IMR-90 (cell line): Measurements from ENCODE around the gene TLR10. TPM values are rescaled to one million over a fixed set of nuclear protein-coding genes. Genes with fewer than 3 reads are reported as not detected.

Source experiments
- ATAC-seq: fragments of 200-7000 bp; cut with Tn5 transposase; 2 replicates; pipeline ENCODE4 v1.9.1; 2020; ENCODE audit warnings: low read depth, mild to moderate bottlenecking, moderate library complexity
- BruUV-seq: library from RNA; stranded (reverse); fragments of 400-500 nt; replicated peaks from 2 replicates; lab custom pipeline; 2021; lab: Mats Ljungman, UMichigan
- CTCF ChIA-PET: fragments of 300-600 bp; formaldehyde crosslinking; extraction: SDS; loops from one replicate; lab custom pipeline; 2021; ENCODE audit warnings: antibody characterized with exemption; lab: Yijun Ruan, JAX
- POLR2A ChIA-PET: fragments of 300-600 bp; sonication (Branson Sonifier 250); formaldehyde crosslinking; loops from one replicate; lab custom pipeline; 2022; ENCODE audit warnings: antibody characterized with exemption; ENCODE audit not compliant: unreplicated experiment; lab: Charles Lee
- DNase-seq: peaks from one replicate; pipeline ENCODE4 v3.0.0; 2013
- H2AFZ ChIP-seq: replicated peaks from 2 replicates; pipeline ENCODE3; 2013; ENCODE audit warnings: low read length, mild to moderate bottlenecking; ENCODE audit not compliant: poor library complexity
- H2AK5ac ChIP-seq: 2 replicates; pipeline ENCODE4 v1.6.1; 2013; ENCODE audit warnings: low read depth, low read length, inconsistent platforms
- H2AK9ac ChIP-seq: replicated peaks from 2 replicates; pipeline ENCODE3; 2013; ENCODE audit warnings: mild to moderate bottlenecking, low read depth, low read length, moderate library complexity; ENCODE audit not compliant: poor library complexity
- H2BK120ac ChIP-seq: 2 replicates; pipeline ENCODE4 v1.6.1; 2013; ENCODE audit warnings: low read depth, low read length, inconsistent platforms
- H2BK15ac ChIP-seq: 3 replicates; pipeline ENCODE4 v1.6.1; 2013; ENCODE audit warnings: low read depth, low read length, inconsistent platforms
- H2BK20ac ChIP-seq: 2 replicates; pipeline ENCODE4 v1.6.1; 2013; ENCODE audit warnings: low read depth, mild to moderate bottlenecking, inconsistent platforms, low read length, moderate library complexity
- H2BK5ac ChIP-seq: 2 replicates; pipeline ENCODE4 v1.6.1; 2013; ENCODE audit warnings: mild to moderate bottlenecking, low read depth, low read length, inconsistent platforms; ENCODE audit not compliant: poor library complexity, severe bottlenecking
- H3K14ac ChIP-seq: replicated peaks from 2 replicates; pipeline ENCODE4 v1.6.1; 2013; ENCODE audit warnings: low read depth, low read length, inconsistent platforms
- H3K18ac ChIP-seq: 2 replicates; pipeline ENCODE4 v1.6.1; 2013; ENCODE audit warnings: low read depth, low read length, control low read depth
- H3K23ac ChIP-seq: 2 replicates; pipeline ENCODE4 v1.6.1; 2013; ENCODE audit warnings: low read depth, low read length, inconsistent platforms
- H3K27ac ChIP-seq: 2 replicates; pipeline ENCODE4 v1.5.1; 2013; ENCODE audit warnings: mild to moderate bottlenecking, control low read depth, low read length; ENCODE audit not compliant: insufficient read depth
- H3K27me3 ChIP-seq: 2 replicates; pipeline ENCODE4 v1.6.1; 2013; ENCODE audit warnings: low read length; ENCODE audit not compliant: control insufficient read depth, insufficient read depth
- H3K36me3 ChIP-seq: 2 replicates; pipeline ENCODE4 v1.6.1; 2013; ENCODE audit warnings: low read length, mixed read lengths; ENCODE audit not compliant: control insufficient read depth, insufficient read depth
- H3K4ac ChIP-seq: 2 replicates; pipeline ENCODE4 v1.6.1; 2013; ENCODE audit warnings: low read depth, low read length, inconsistent platforms
- H3K4me1 ChIP-seq: 2 replicates; pipeline ENCODE4 v1.6.1; 2013; ENCODE audit warnings: low read length, mixed read lengths; ENCODE audit not compliant: control insufficient read depth, insufficient read depth
- H3K4me2 ChIP-seq: 2 replicates; pipeline ENCODE4 v1.6.1; 2013; ENCODE audit warnings: low read depth, mild to moderate bottlenecking, control low read depth, low read length, moderate library complexity
- H3K4me3 ChIP-seq: 2 replicates; pipeline ENCODE4 v1.5.1; 2013; ENCODE audit warnings: low read depth, mild to moderate bottlenecking, control low read depth, low read length, moderate library complexity; ENCODE audit not compliant: insufficient read depth
- H3K56ac ChIP-seq: 2 replicates; pipeline ENCODE4 v1.6.1; 2013; ENCODE audit warnings: low read length, inconsistent platforms; ENCODE audit not compliant: insufficient read depth; ENCODE audit errors: extremely low read depth
- H3K79me1 ChIP-seq, 2 experiments: 2 replicates each; pipeline ENCODE4 v1.6.1; 2013; ENCODE audit warnings: low read length in 2 of 2, inconsistent platforms in 1 of 2, low read depth in 1 of 2
- H3K9ac ChIP-seq: 2 replicates; pipeline ENCODE4 v1.6.1; 2013; ENCODE audit warnings: low read depth, low read length, control low read depth
- H3K9me1 ChIP-seq: 2 replicates; pipeline ENCODE4 v1.6.1; 2013; ENCODE audit warnings: low read length, inconsistent platforms; ENCODE audit not compliant: insufficient read depth
- H3K9me3 ChIP-seq: 2 replicates; pipeline ENCODE4 v1.6.1; 2013; ENCODE audit warnings: low read length; ENCODE audit not compliant: control insufficient read depth, insufficient read depth
- H4K20me1 ChIP-seq: 2 replicates; pipeline ENCODE4 v1.6.1; 2013; ENCODE audit warnings: low read length, inconsistent platforms; ENCODE audit not compliant: insufficient read depth
- H4K5ac ChIP-seq: 2 replicates; pipeline ENCODE4 v1.6.1; 2013; ENCODE audit warnings: mild to moderate bottlenecking, low read depth, low read length, control low read depth
- H4K8ac ChIP-seq, 2 experiments: 2 replicates each; pipeline ENCODE4 v1.6.1; 2013; ENCODE audit warnings: low read depth in 2 of 2, low read length in 2 of 2, control low read depth in 1 of 2, inconsistent platforms in 1 of 2
- H4K91ac ChIP-seq: 2 replicates; pipeline ENCODE4 v1.6.1; 2013; ENCODE audit warnings: low read depth, low read length, inconsistent platforms; ENCODE audit not compliant: insufficient read depth
- BHLHE40 ChIP-seq: fragments of 150-350 bp; IDR thresholded peaks from 2 replicates; pipeline ENCODE4 v1.6.1; 2016; ENCODE audit warnings: mild to moderate bottlenecking, low read depth, low read length
- CEBPB ChIP-seq: IDR thresholded peaks from 2 replicates; pipeline ENCODE4 v1.6.1; 2012; ENCODE audit warnings: low read depth, low read length, improper control_type of control experiment
- MAZ ChIP-seq: IDR thresholded peaks from 2 replicates; pipeline ENCODE4 v1.6.1; 2012; ENCODE audit warnings: low read depth, mild to moderate bottlenecking, low read length, improper control_type of control experiment, moderate library complexity, borderline replicate concordance
- NFE2L2 ChIP-seq: fragments of 150-350 bp; IDR thresholded peaks from 2 replicates; pipeline ENCODE4 v1.6.1; 2016; ENCODE audit warnings: low read depth, mild to moderate bottlenecking, low read length
- POLR2A ChIP-seq: IDR thresholded peaks from 2 replicates; pipeline ENCODE4 v1.6.1; 2012; ENCODE audit warnings: mild to moderate bottlenecking, low read depth, low read length
- RAD21 ChIP-seq: IDR thresholded peaks from 2 replicates; pipeline ENCODE4 v1.6.1; 2012; ENCODE audit warnings: low read length, improper control_type of control experiment
- RCOR1 ChIP-seq: IDR thresholded peaks from 2 replicates; pipeline ENCODE4 v1.6.1; 2012; ENCODE audit warnings: mild to moderate bottlenecking, low read length, improper control_type of control experiment; ENCODE audit not compliant: insufficient replicate concordance
- RFX5 ChIP-seq: IDR thresholded peaks from 2 replicates; pipeline ENCODE4 v1.8.0; 2012; ENCODE audit warnings: low read depth, mild to moderate bottlenecking, low read length, moderate library complexity
- SMC3 ChIP-seq: fragments of 150-350 bp; IDR thresholded peaks from 2 replicates; pipeline ENCODE4 v1.6.1; 2016; ENCODE audit warnings: low read depth, mild to moderate bottlenecking, antibody characterized with exemption, low read length, moderate library complexity
- WGBS, 2 experiments: methylation state at CpG; one replicate each; pipeline versions ENCODE4 v1.1.5 to v1.1.7; 2013; ENCODE audit warnings: missing lambda C conversion rate in 2 of 2; ENCODE audit not compliant: insufficient read length in 1 of 2; ENCODE audit errors: extremely low coverage in 2 of 2; 5-methylcytosine and 5-hydroxymethylcytosine counted together
- dilution Hi-C: fragments of 300-500 bp; cut with HindIII; formaldehyde crosslinking; loops from one replicate; pipeline ENCODE4 v1.14.3; 2018; ENCODE audit warnings: low sequenced_read_pairs; ENCODE audit not compliant: unreplicated experiment
- in situ Hi-C: fragments of 300-500 bp; cut with MboI; formaldehyde crosslinking; loops from 3 replicates; pipeline ENCODE4 v1.14.3; 2019; ENCODE audit warnings: low sequenced_read_pairs, inconsistent platforms, mixed read lengths
- intact Hi-C: fragments of 100-400 bp; cut with micrococcal nuclease; formaldehyde crosslinking; loops from 2 replicates; pipeline ENCODE4 v1.10.0; 2022
- polyA plus RNA-seq, 3 experiments: library from polyadenylated mRNA; depleted of rRNA; stranded (reverse); fragments of >200 nt; gene quantifications; 2 replicates each; pipeline ENCODE4 v1.2.3, GENCODE V29; 2012; ENCODE audit warnings: low replicate concordance in 1 of 3
- total RNA-seq: library from RNA; depleted of rRNA; stranded (reverse); fragments of >200 nt; gene quantifications from 2 replicates; pipeline ENCODE4 v1.2.3, GENCODE V29; 2012

The TLR10 gene
- total and polyA plus RNA-seq, 2 of the 4 experiments (the other 2 are of a cell fraction) = not detected

GRCh38 chr4:38751341-38752010 is 31.3 kb downstream of the TLR10 start:
- 100% methylated on average over 2 of the region's 13 CpGs; no CpG with 5 or more reads in 1 of the 2 experiments for WGBS, 2 experiments
- POLR2A ChIA-PET = no interaction called here

More at GRCh38 chr4:38751341-38752010, 31.3 kb downstream of the TLR10 start:
- in situ Hi-C loops = no loop called here
- Histone ChIP-seq H4K91ac (no peak overlapping the region), H3K36me3 (no peaks in the 10 kb centered on the region), H2BK20ac (no peak overlapping the region), H2AK9ac (no peak overlapping the region), H4K20me1 (peaks cover 7% of the 10 kb centered on the region), H3K4me3 (no peak overlapping the region), H2BK15ac (no peak overlapping the region), H3K56ac (no peak overlapping the region), H2BK120ac (no peak overlapping the region), H2AK5ac (peak overlapping the region; percentile 49; the same call in 1 of the 2 replicates), H3K4me1 (peaks cover 11% of the 10 kb centered on the region), H4K8ac (no peak overlapping the region), H3K9me1 (peaks cover 20% of the 10 kb centered on the region), H3K79me1 (no peaks in the 10 kb centered on the region), H3K14ac (no peak overlapping the region; the same call in 1 of the 2 replicates), H2AFZ (no peak overlapping the region), H3K27ac (no peak overlapping the region), H3K18ac (no peak overlapping the region), H2BK5ac (no peak overlapping the region), H4K5ac (no peak overlapping the region), H3K4me2 (no peak overlapping the region), H3K27me3 (peaks cover 2% of the 10 kb centered on the region; the same call in 1 of the 2 replicates), H3K23ac (no peak overlapping the region), H3K9me3 (peaks cover 6% of the 10 kb centered on the region), H3K4ac (no peak overlapping the region), H3K9ac (no peak overlapping the region)
- intact Hi-C loops = loop anchor here (10.0 kb wide), 1 partner anchor 693 kb away; no protein-coding TSS in a partner anchor
- DNase-seq (no peak), ATAC-seq (no peak)
- TF ChIP-seq MAZ (no peak), SMC3 (no peak), CEBPB (no peak), RCOR1 (no peak), BHLHE40 (no peak), NFE2L2 (no peak), RAD21 (no peak), POLR2A (no peak), RFX5 (no peak)
- BruUV-seq = no TSS peak
- dilution Hi-C loops = no loop called here
- CTCF ChIA-PET = no interaction called here
